Measurements from ENCODE around the gene KRI1. TPM values are rescaled to one million over a fixed set of nuclear protein-coding genes. Genes with fewer than 3 reads are reported as not detected.
A peak's percentile ranks its signal among the peaks of the same experiment; 100 is the strongest.
"Not testable (repeated sequence)": the region's sequence is repeated elsewhere in the genome, so short reads cannot be mapped to it uniquely, and the experiment has no call there.

KRI1 gene
- polyA plus RNA-seq, 2 donors = 16.4 to 25.3 TPM

DNA sequence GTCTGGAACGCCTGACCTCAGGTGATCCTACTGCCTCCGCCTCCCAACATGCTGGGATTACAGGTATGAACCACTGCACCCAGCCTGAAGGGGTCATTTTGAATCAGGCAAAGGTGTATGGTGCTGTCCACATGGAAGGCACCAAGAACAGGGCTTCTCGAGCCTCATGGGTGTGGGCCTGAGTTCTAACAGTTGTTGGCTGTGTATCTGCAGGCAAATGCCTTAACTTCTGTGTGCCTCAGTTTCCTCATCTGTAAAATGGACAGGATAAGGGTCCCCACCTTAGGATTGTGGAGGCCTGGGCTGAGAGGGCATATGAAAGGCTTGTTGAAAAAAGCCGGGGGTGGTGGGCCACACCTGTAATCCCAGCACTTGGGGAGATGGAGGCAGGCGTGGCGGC lies 12.1 kb upstream of the KRI1 start:
- H3K4me3 ChIP-seq (ENCODE audit: low read depth in 1 of 2, low read length in 2 of 2) = no peak overlapping the region
- no peaks in the 10 kb centered on the region for H3K27me3 ChIP-seq (ENCODE audit: control insufficient read depth in 1 of 2, insufficient read depth in 2 of 2, low read length in 2 of 2)
- no peaks in the 10 kb centered on the region for H3K4me1 ChIP-seq (ENCODE audit: control insufficient read depth in 2 of 2, insufficient read depth in 2 of 2, low read length in 1 of 2)
- 80 to 81% methylated on average over 6 of the region's 6 CpGs for WGBS, 2 donors
- peaks cover 0 to 13% of the 10 kb centered on the region in 2 donors for H3K36me3 ChIP-seq (ENCODE audit: control insufficient read depth in 2 of 2, insufficient read depth in 2 of 2, low read length in 1 of 2)
- no peak overlapping the region for H3K27ac ChIP-seq (ENCODE audit: low read depth in 2 of 2, low read length in 1 of 2)
- H3K9me3 ChIP-seq (ENCODE audit: control insufficient read depth in 2 of 2, insufficient read depth in 1 of 2, low read depth in 1 of 2, low read length in 1 of 2) = no peaks in the 10 kb centered on the region

GRCh38 chr19:10575011-10575716 lies 9.4 kb upstream of the KRI1 start:
- Histone ChIP-seq H3K4me1 (ENCODE audit: control insufficient read depth in 2 of 2, insufficient read depth in 2 of 2, low read length in 1 of 2) (no peaks in the 10 kb centered on the region), H3K4me3 (ENCODE audit: low read depth in 1 of 2, low read length in 2 of 2) (no peak overlapping the region), H3K27ac (ENCODE audit: low read depth in 2 of 2, low read length in 1 of 2) (no peak overlapping the region), H3K27me3 (ENCODE audit: control insufficient read depth in 1 of 2, insufficient read depth in 2 of 2, low read length in 2 of 2) (no peaks in the 10 kb centered on the region), H3K36me3 (ENCODE audit: control insufficient read depth in 2 of 2, insufficient read depth in 2 of 2, low read length in 1 of 2) (peaks cover 0 to 7% of the 10 kb centered on the region in 2 donors), H3K9me3 (ENCODE audit: control insufficient read depth in 2 of 2, insufficient read depth in 1 of 2, low read depth in 1 of 2, low read length in 1 of 2) (no peaks in the 10 kb centered on the region)
- 83 to 90% methylated on average over 6 of the region's 6 CpGs for WGBS, 2 donors

GRCh38 chr19:10574462-10574861 lies 8.7 kb upstream of the KRI1 start:
- Histone ChIP-seq H3K4me3 (ENCODE audit: low read depth in 1 of 2, low read length in 2 of 2) (no peak overlapping the region), H3K4me1 (ENCODE audit: control insufficient read depth in 2 of 2, insufficient read depth in 2 of 2, low read length in 1 of 2) (no peaks in the 10 kb centered on the region), H3K9me3 (ENCODE audit: control insufficient read depth in 2 of 2, insufficient read depth in 1 of 2, low read depth in 1 of 2, low read length in 1 of 2) (no peaks in the 10 kb centered on the region), H3K27me3 (ENCODE audit: control insufficient read depth in 1 of 2, insufficient read depth in 2 of 2, low read length in 2 of 2) (no peaks in the 10 kb centered on the region), H3K36me3 (ENCODE audit: control insufficient read depth in 2 of 2, insufficient read depth in 2 of 2, low read length in 1 of 2) (peaks cover 0 to 4% of the 10 kb centered on the region in 2 donors), H3K27ac (ENCODE audit: low read depth in 2 of 2, low read length in 1 of 2) (no peak overlapping the region)
- 85 to 88% methylated on average over 8 of the region's 8 CpGs for WGBS, 2 donors

GRCh38 chr19:10573793-10574192 lies 8.0 kb upstream of the KRI1 start:
- H3K36me3 ChIP-seq (ENCODE audit: control insufficient read depth in 2 of 2, insufficient read depth in 2 of 2, low read length in 1 of 2); H3K4me1 ChIP-seq (ENCODE audit: control insufficient read depth in 2 of 2, insufficient read depth in 2 of 2, low read length in 1 of 2); H3K27ac ChIP-seq (ENCODE audit: low read depth in 2 of 2, low read length in 1 of 2); H3K27me3 ChIP-seq (ENCODE audit: control insufficient read depth in 1 of 2, insufficient read depth in 2 of 2, low read length in 2 of 2); H3K9me3 ChIP-seq (ENCODE audit: control insufficient read depth in 2 of 2, insufficient read depth in 1 of 2, low read depth in 1 of 2, low read length in 1 of 2); H3K4me3 ChIP-seq (ENCODE audit: low read depth in 1 of 2, low read length in 2 of 2): not testable (repeated sequence)
- 88 to 91% methylated on average over 6 of the region's 6 CpGs for WGBS, 2 donors

- Histone ChIP-seq H3K4me1 (ENCODE audit: control insufficient read depth in 2 of 2, insufficient read depth in 2 of 2, low read length in 1 of 2) (peaks cover 3 to 4% of the 10 kb centered on the region in 2 donors), H3K4me3 (ENCODE audit: low read depth in 1 of 2, low read length in 2 of 2) (peak within 1 kb of the TSS; percentile 68 to 70), H3K9me3 (ENCODE audit: control insufficient read depth in 2 of 2, insufficient read depth in 1 of 2, low read depth in 1 of 2, low read length in 1 of 2) (no peaks in the 10 kb centered on the region), H3K36me3 (ENCODE audit: control insufficient read depth in 2 of 2, insufficient read depth in 2 of 2, low read length in 1 of 2) (no peaks in the 10 kb centered on the region), H3K27me3 (ENCODE audit: control insufficient read depth in 1 of 2, insufficient read depth in 2 of 2, low read length in 2 of 2) (no peaks in the 10 kb centered on the region), H3K27ac (ENCODE audit: low read depth in 2 of 2, low read length in 1 of 2) (peak within 1 kb of the TSS; percentile 80 to 94)
- WGBS, 2 donors = 0 to 1% methylated on average over 57 to 71 of the region's 71 CpGs
Observed at GRCh38 chr19:10568826-10569651, 3.2 kb upstream of the KRI1 start, which contains the start of gene CDKN2D. TSS of gene CDKN2D (minus strand) at chr19:10568979. CDS start at chr19:10568653, 326 bp downstream.

GRCh38 chr19:10568062-10568825 lies 2.4 kb upstream of the KRI1 start:
- Histone ChIP-seq H3K4me3 (ENCODE audit: low read depth in 1 of 2, low read length in 2 of 2) (peak overlapping the region; percentile 68 to 70), H3K27ac (ENCODE audit: low read depth in 2 of 2, low read length in 1 of 2) (peak overlapping the region; percentile 80 to 94), H3K9me3 (ENCODE audit: control insufficient read depth in 2 of 2, insufficient read depth in 1 of 2, low read depth in 1 of 2, low read length in 1 of 2) (no peaks in the 10 kb centered on the region), H3K36me3 (ENCODE audit: control insufficient read depth in 2 of 2, insufficient read depth in 2 of 2, low read length in 1 of 2) (no peaks in the 10 kb centered on the region), H3K4me1 (ENCODE audit: control insufficient read depth in 2 of 2, insufficient read depth in 2 of 2, low read length in 1 of 2) (peaks cover 3 to 4% of the 10 kb centered on the region in 2 donors), H3K27me3 (ENCODE audit: control insufficient read depth in 1 of 2, insufficient read depth in 2 of 2, low read length in 2 of 2) (no peaks in the 10 kb centered on the region)
- WGBS, 2 donors = 1 to 2% methylated on average over 35 to 58 of the region's 58 CpGs

DNA sequence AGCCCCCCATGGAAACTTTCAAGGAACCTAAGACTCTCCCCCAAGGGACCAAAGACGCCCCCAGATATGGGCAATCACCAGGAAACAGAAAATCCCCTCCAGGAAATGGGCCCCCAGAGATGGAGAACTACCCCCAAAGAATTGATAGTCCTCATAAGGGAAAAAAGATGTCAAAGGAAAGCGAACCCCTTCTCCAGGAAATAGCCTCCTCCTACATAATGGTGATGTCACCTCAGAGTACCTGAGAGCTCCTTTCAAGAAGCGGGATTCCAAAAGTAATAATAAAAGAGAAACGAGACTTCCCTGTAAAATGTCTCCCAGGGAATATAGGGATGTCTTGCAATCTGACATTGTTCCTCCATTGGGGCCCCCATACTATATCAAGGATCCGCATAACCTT lies 1.8 kb upstream of the KRI1 start:
- Histone ChIP-seq H3K4me3 (ENCODE audit: low read depth in 1 of 2, low read length in 2 of 2) (peak overlapping the region in 1 of 2 donors; percentile 68), H3K4me1 (ENCODE audit: control insufficient read depth in 2 of 2, insufficient read depth in 2 of 2, low read length in 1 of 2) (peaks cover 3 to 4% of the 10 kb centered on the region in 2 donors), H3K9me3 (ENCODE audit: control insufficient read depth in 2 of 2, insufficient read depth in 1 of 2, low read depth in 1 of 2, low read length in 1 of 2) (no peaks in the 10 kb centered on the region), H3K36me3 (ENCODE audit: control insufficient read depth in 2 of 2, insufficient read depth in 2 of 2, low read length in 1 of 2) (no peaks in the 10 kb centered on the region), H3K27ac (ENCODE audit: low read depth in 2 of 2, low read length in 1 of 2) (peak overlapping the region in 1 of 2 donors; percentile 94), H3K27me3 (ENCODE audit: control insufficient read depth in 1 of 2, insufficient read depth in 2 of 2, low read length in 2 of 2) (no peaks in the 10 kb centered on the region)
- WGBS, 2 donors = 33 to 35% methylated on average over 5 of the region's 5 CpGs

DNA sequence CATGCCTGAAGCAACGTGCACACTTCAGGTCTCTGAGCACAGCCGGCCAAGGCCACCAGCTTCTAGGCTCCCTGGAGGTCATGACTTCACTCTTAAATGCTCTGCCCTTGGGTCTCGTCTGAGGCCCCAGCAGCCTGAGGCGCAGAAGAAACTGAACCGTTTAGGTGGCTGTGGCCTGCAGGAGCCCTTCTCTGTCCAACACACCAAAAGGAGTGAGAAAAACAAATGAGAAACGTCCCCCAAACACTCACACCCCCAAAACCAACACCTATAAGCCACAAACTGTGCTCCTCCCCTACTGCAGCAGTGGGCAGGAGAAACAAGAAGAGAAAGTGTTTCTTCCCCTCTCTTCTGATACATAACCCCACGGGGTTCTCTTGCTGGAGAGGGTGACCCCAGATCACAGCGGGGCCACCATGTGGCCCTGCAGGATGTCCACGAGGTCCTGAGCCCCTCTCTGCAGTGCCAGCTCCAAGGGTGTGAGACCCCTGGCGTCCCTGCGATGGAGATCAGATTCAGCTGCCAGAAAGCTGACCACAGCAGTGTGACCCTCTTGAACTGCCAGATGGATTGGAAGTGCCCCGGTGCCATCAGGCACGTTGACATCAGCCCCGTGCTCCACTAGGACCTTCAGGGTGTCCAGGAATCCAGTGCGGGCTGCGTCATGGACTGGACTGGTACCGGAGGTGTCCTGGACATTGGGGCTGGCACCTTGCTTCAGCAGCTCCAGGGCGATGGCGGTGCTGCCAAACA lies 1.0 kb upstream of the KRI1 start:
- peaks cover 3 to 4% of the 10 kb centered on the region in 2 donors for H3K4me1 ChIP-seq (ENCODE audit: control insufficient read depth in 2 of 2, insufficient read depth in 2 of 2, low read length in 1 of 2)
- peak overlapping the region; percentile 88 to 94 for H3K27ac ChIP-seq (ENCODE audit: low read depth in 2 of 2, low read length in 1 of 2)
- no peak overlapping the region for H3K4me3 ChIP-seq (ENCODE audit: low read depth in 1 of 2, low read length in 2 of 2)
- 57 to 64% methylated on average over 19 of the region's 19 CpGs for WGBS, 2 donors
- no peaks in the 10 kb centered on the region for H3K9me3 ChIP-seq (ENCODE audit: control insufficient read depth in 2 of 2, insufficient read depth in 1 of 2, low read depth in 1 of 2, low read length in 1 of 2)
- H3K36me3 ChIP-seq (ENCODE audit: control insufficient read depth in 2 of 2, insufficient read depth in 2 of 2, low read length in 1 of 2) = no peaks in the 10 kb centered on the region
- H3K27me3 ChIP-seq (ENCODE audit: control insufficient read depth in 1 of 2, insufficient read depth in 2 of 2, low read length in 2 of 2) = no peaks in the 10 kb centered on the region

DNA sequence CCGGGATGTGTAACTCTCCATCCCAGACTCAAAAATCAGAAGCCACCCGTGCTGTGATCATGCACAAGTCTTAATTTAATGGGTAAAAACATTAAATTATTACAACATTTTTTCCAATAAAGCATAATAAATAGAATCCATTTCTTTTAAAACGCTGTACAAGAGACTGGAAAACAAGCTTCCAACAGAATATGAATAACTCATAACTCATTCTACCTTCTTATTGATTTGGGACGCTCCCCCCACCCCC lies 523 bp upstream of the KRI1 start:
- no peaks in the 10 kb centered on the region for H3K9me3 ChIP-seq (ENCODE audit: control insufficient read depth in 2 of 2, insufficient read depth in 1 of 2, low read depth in 1 of 2, low read length in 1 of 2)
- H3K27me3 ChIP-seq (ENCODE audit: control insufficient read depth in 1 of 2, insufficient read depth in 2 of 2, low read length in 2 of 2) = no peaks in the 10 kb centered on the region
- WGBS, 2 donors = 5 to 7% methylated on average over 4 of the region's 4 CpGs
- peaks cover 3 to 4% of the 10 kb centered on the region in 2 donors for H3K4me1 ChIP-seq (ENCODE audit: control insufficient read depth in 2 of 2, insufficient read depth in 2 of 2, low read length in 1 of 2)
- H3K4me3 ChIP-seq (ENCODE audit: low read depth in 1 of 2, low read length in 2 of 2) = peak overlapping the region; percentile 30 to 73
- peak overlapping the region; percentile 88 to 94 for H3K27ac ChIP-seq (ENCODE audit: low read depth in 2 of 2, low read length in 1 of 2)
- no peaks in the 10 kb centered on the region for H3K36me3 ChIP-seq (ENCODE audit: control insufficient read depth in 2 of 2, insufficient read depth in 2 of 2, low read length in 1 of 2)
